HepG2 (cell line): Measurements from ENCODE around the gene MYH7. TPM values are rescaled to one million over a fixed set of nuclear protein-coding genes. Genes with fewer than 3 reads are reported as not detected.
A peak's percentile ranks its signal among the peaks of the same experiment; 100 is the strongest.

Source experiments
- ATAC-seq: fragments of 200-7000 bp; cut with Tn5 transposase; 3 replicates; pipeline ENCODE4 v1.9.1; 2020; ENCODE audit warnings: mild to moderate bottlenecking, moderate library complexity
- BruUV-seq: library from RNA; stranded (reverse); fragments of 400-500 nt; replicated peaks from 2 replicates; lab custom pipeline; 2021; lab: Mats Ljungman, UMichigan
- CTCF ChIA-PET: fragments of 300-600 bp; formaldehyde crosslinking; extraction: SDS; loops from one replicate; lab custom pipeline; 2021; ENCODE audit warnings: low total read pairs, inconsistent platforms, low intra/inter-chr PET ratio; lab: Yijun Ruan, JAX
- POLR2A ChIA-PET: fragments of 350-600 bp; sonication (Branson Sonifier 250); formaldehyde crosslinking; loops from one replicate; lab custom pipeline; 2020; ENCODE audit warnings: antibody characterized with exemption, inconsistent platforms; lab: Yijun Ruan, JAX
- DNase-seq: peaks from one replicate; pipeline ENCODE4 v3.0.0-alpha.2; 2015; ENCODE audit warnings: low spot score
- FAIRE-seq: peaks from 3 replicates; lab custom pipeline; 2011; peaks lifted over from hg19 to GRCh38; lab: Jason Lieb, UNC
- H2AFZ ChIP-seq: one replicate; pipeline ENCODE4 v1.6.1; 2011; ENCODE audit warnings: low read length, inconsistent platforms
- H3K27ac ChIP-seq: fragments of 300-600 bp; 3 replicates; pipeline ENCODE4 v1.8.0; 2011; ENCODE audit warnings: mixed run types, mild to moderate bottlenecking, mixed read lengths, low read length, inconsistent platforms; ENCODE audit not compliant: insufficient read depth; ENCODE audit errors: extremely low read length
- H3K27me3 ChIP-seq, 2 experiments: fragments of 200-600 bp in 1 of 2; 2 replicates in 1 of 2; 3 replicates in 1 of 2; pipeline versions ENCODE4 v1.6.0 to v1.8.0; 2011; ENCODE audit warnings: low read length in 2 of 2, mild to moderate bottlenecking in 2 of 2, moderate library complexity in 2 of 2, inconsistent platforms in 1 of 2; ENCODE audit not compliant: insufficient read depth in 2 of 2, control insufficient read depth in 1 of 2
- H3K36me3 ChIP-seq, 2 experiments: fragments of 200-600 bp in 1 of 2; replicated peaks in 1 of 2; 2 replicates in 1 of 2; 3 replicates in 1 of 2; pipeline versions ENCODE4 v1.5.1 to v1.8.0; 2011; ENCODE audit warnings: low read length in 2 of 2, inconsistent platforms in 1 of 2; ENCODE audit not compliant: insufficient read depth in 2 of 2, control insufficient read depth in 1 of 2
- H3K4me1 ChIP-seq: 2 replicates; pipeline ENCODE4 v1.5.1; 2012; ENCODE audit warnings: low read length, inconsistent platforms; ENCODE audit not compliant: insufficient read depth
- H3K4me2 ChIP-seq: 2 replicates; pipeline ENCODE4 v1.6.0; 2011; ENCODE audit warnings: low read depth, low read length, inconsistent platforms
- H3K4me3 ChIP-seq, 3 experiments: fragments of 200-600 bp in 1 of 3; sonication (generic), shearing (Covaris generic) in 1 of 3; replicated peaks in 1 of 3; 2 replicates each; pipeline ENCODE4 v1.5.1; 2011 to 2016; ENCODE audit warnings: low read length in 3 of 3, inconsistent platforms in 2 of 3, low read depth in 2 of 3, mild to moderate bottlenecking in 2 of 3, control low read depth in 1 of 3, mixed read lengths in 1 of 3; ENCODE audit not compliant: insufficient read depth in 1 of 3
- H3K79me2 ChIP-seq: one replicate; pipeline ENCODE4 v1.6.1; 2011; ENCODE audit warnings: low read length, inconsistent platforms; ENCODE audit not compliant: insufficient read depth
- H3K9ac ChIP-seq: 2 replicates; pipeline ENCODE4 v1.6.0; 2011; ENCODE audit warnings: mild to moderate bottlenecking, low read depth, low read length, inconsistent platforms; ENCODE audit not compliant: insufficient read depth
- H3K9me3 ChIP-seq: 2 replicates; pipeline ENCODE4 v1.5.1; 2012; ENCODE audit warnings: mild to moderate bottlenecking, low read length
- H4K20me1 ChIP-seq: 2 replicates; pipeline ENCODE4 v1.6.0; 2011; ENCODE audit warnings: inconsistent platforms, mild to moderate bottlenecking, low read length, moderate library complexity; ENCODE audit not compliant: insufficient read depth
- ELF1 ChIP-seq: sonication (generic); formaldehyde crosslinking; IDR thresholded peaks from 2 replicates; pipeline ENCODE4 v1.4.0; 2020; ENCODE audit warnings: missing genetic modification reagents
- HNRNPLL ChIP-seq: fragments of 200-400 bp; formaldehyde crosslinking; IDR thresholded peaks from 2 replicates; pipeline ENCODE4 v1.6.1; 2017; ENCODE audit warnings: mild to moderate bottlenecking, low read depth, low read length; ENCODE audit not compliant: poor library complexity, severe bottlenecking
- IRF2 ChIP-seq: IDR thresholded peaks from 2 replicates; pipeline ENCODE4 v1.6.1; 2018; ENCODE audit warnings: missing genetic modification reagents, missing compliant biosample characterization
- NFE2L2 ChIP-seq: fragments of 150-350 bp; IDR thresholded peaks from 2 replicates; pipeline ENCODE4 v1.6.1; 2014; ENCODE audit warnings: low read length
- NKX3-1 ChIP-seq: sonication (generic); formaldehyde crosslinking; IDR thresholded peaks from 2 replicates; pipeline ENCODE4 v1.5.0; 2020; ENCODE audit warnings: missing genetic modification reagents
- PAXIP1 ChIP-seq: sonication (generic); formaldehyde crosslinking; conservative IDR thresholded peaks from 2 replicates; pipeline ENCODE4 v1.4.0; 2020; ENCODE audit warnings: mild to moderate bottlenecking, missing genetic modification reagents, moderate library complexity
- POGZ ChIP-seq: sonication (generic); formaldehyde crosslinking; IDR thresholded peaks from 2 replicates; pipeline ENCODE4 v1.4.0; 2020; ENCODE audit warnings: mild to moderate bottlenecking, missing genetic modification reagents
- REXO4 ChIP-seq: sonication (generic); formaldehyde crosslinking; IDR thresholded peaks from 2 replicates; pipeline ENCODE4 v1.8.0; 2022; ENCODE audit warnings: missing genetic modification reagents, mild to moderate bottlenecking, borderline replicate concordance
- SOX6 ChIP-seq, 2 experiments: fragments of 450-650 bp in 1 of 2; sonication (generic) in 1 of 2; formaldehyde crosslinking in 1 of 2; IDR thresholded peaks; 2 replicates each; pipeline versions ENCODE4 v1.4.0 to v1.6.1; 2017 to 2020; ENCODE audit warnings: antibody characterized with exemption in 1 of 2, mild to moderate bottlenecking in 1 of 2, missing genetic modification reagents in 1 of 2
- STAG1 ChIP-seq: sonication (generic); formaldehyde crosslinking; IDR thresholded peaks from 2 replicates; pipeline ENCODE4 v1.4.0; 2020; ENCODE audit warnings: missing genetic modification reagents
- ZBTB33 ChIP-seq: sonication (generic); formaldehyde crosslinking; IDR thresholded peaks from 2 replicates; pipeline ENCODE4 v1.4.0; 2020; ENCODE audit warnings: missing genetic modification reagents
- ZNF331 ChIP-seq: sonication (generic); formaldehyde crosslinking; IDR thresholded peaks from 2 replicates; pipeline ENCODE4 v1.4.0; 2020; ENCODE audit warnings: missing genetic modification reagents
- ZNF350 ChIP-seq: sonication (generic); formaldehyde crosslinking; IDR thresholded peaks from 2 replicates; pipeline ENCODE4 v1.4.0; 2020; ENCODE audit warnings: mild to moderate bottlenecking, low read depth, missing genetic modification reagents, borderline replicate concordance
- ZNF513 ChIP-seq: sonication (generic); formaldehyde crosslinking; conservative IDR thresholded peaks from 2 replicates; pipeline ENCODE4 v1.5.0; 2020; ENCODE audit warnings: missing genetic modification reagents
- ZNF607 ChIP-seq: sonication (generic); formaldehyde crosslinking; IDR thresholded peaks from 2 replicates; pipeline ENCODE4 v1.5.1; 2020; ENCODE audit warnings: missing genetic modification reagents, mild to moderate bottlenecking, borderline replicate concordance
- ZNF839 ChIP-seq: sonication (generic); formaldehyde crosslinking; IDR thresholded peaks from 2 replicates; pipeline ENCODE4 v1.4.0; 2020; ENCODE audit warnings: missing genetic modification reagents, mild to moderate bottlenecking, borderline replicate concordance
- ZNF841 ChIP-seq: sonication (generic); formaldehyde crosslinking; IDR thresholded peaks from 2 replicates; pipeline ENCODE4 v1.8.1; 2023; ENCODE audit warnings: missing genetic modification reagents, borderline replicate concordance
- WGBS: methylation state at CpG from one replicate; pipeline ENCODE4 v1.1.6; 2017; ENCODE audit warnings: low lambda C conversion rate; 5-methylcytosine and 5-hydroxymethylcytosine counted together
- in situ Hi-C: cut with HindIII; loops from 2 replicates; pipeline ENCODE4 v1.10.0; 2017; ENCODE audit warnings: low pct_unique_long_range_greater_than_20kb; ENCODE audit not compliant: extremely low pct_ligation_motif_present
- intact Hi-C: fragments of 100-400 bp; cut with micrococcal nuclease; formaldehyde crosslinking; loops from one replicate; pipeline ENCODE4 v1.10.0; 2022; ENCODE audit not compliant: unreplicated experiment
- polyA plus RNA-seq, 8 experiments: library from polyadenylated mRNA; depleted of rRNA in 3 of 8; stranded (reverse) in 7 of 8; unstranded in 1 of 8; fragments of >200 nt; fragmentation: Illumina TruSeq in 4 of 8; extraction: Trizol in 4 of 8; gene quantifications; 2 replicates each; pipeline versions ENCODE4 v1.2.1 to v1.2.3, GENCODE V29; 2011 to 2016; ENCODE audit warnings: low read depth in 4 of 8, missing spikeins in 1 of 8, mixed read lengths in 1 of 8; ENCODE audit not compliant: insufficient read depth in 1 of 8
- total RNA-seq, 5 experiments: library from RNA; depleted of rRNA; stranded (reverse); fragments of >200 nt; fragmentation: Illumina TruSeq; extraction: Trizol; gene quantifications; 2 replicates each; pipeline ENCODE4 v1.2.3, GENCODE V29; 2016; ENCODE audit warnings: low read depth in 1 of 5

MYH7 gene
- total and polyA plus RNA-seq, 2 of the 13 experiments (the other 11 are each of a cell fraction or from before 2014, with no cell fraction given), result 0.04 TPM; not detected in 1

GRCh38 chr14:23478109-23478759 is 42.8 kb upstream of the MYH7 start:
- intact Hi-C loops, result loop anchor here (1.0 kb wide), 2 partner anchors 61 to 84 kb away; no protein-coding TSS in a partner anchor
- H3K9ac ChIP-seq, result no peak overlapping the region
- BruUV-seq, result no TSS peak
- peaks cover 42 to 73% of the 10 kb centered on the region in 2 experiments for H3K36me3 ChIP-seq
- H3K79me2 ChIP-seq, result no peaks in the 10 kb centered on the region
- H3K9me3 ChIP-seq, result no peaks in the 10 kb centered on the region
- CTCF ChIA-PET, result interaction anchor here (0.7 to 9.7 kb wide), 7 partner anchors 9 to 91 kb away, joined by 3 to 275 read pairs (median 5); partner anchors contain the start of genes THTPA and ZFHX2
- H2AFZ ChIP-seq, result no peak overlapping the region
- H3K27me3 ChIP-seq, result no peaks in the 10 kb centered on the region
- in situ Hi-C loops, result no loop called here
- ATAC-seq (peak; percentile 33), DNase-seq (peak; percentile 77), FAIRE-seq (peak; percentile 58)
- 26% methylated on average over 5 of the region's 5 CpGs for WGBS
- no peak overlapping the region for H3K4me3 ChIP-seq
- peaks cover 8% of the 10 kb centered on the region for H3K4me1 ChIP-seq
- H3K4me2 ChIP-seq, result no peak overlapping the region
- POLR2A ChIA-PET, result interaction anchor here (0.6 to 5.1 kb wide), 13 partner anchors 9 to 383 kb away, joined by 3 to 57 read pairs (median 4); partner anchors contain the start of genes ACIN1, AP1G2, C14orf119 and DHRS2
- peaks cover 10% of the 10 kb centered on the region; the same call in 1 of the 2 replicates for H4K20me1 ChIP-seq
- H3K27ac ChIP-seq, result no peak overlapping the region
- TF ChIP-seq NFE2L2 (peak; percentile 20; the same call in 1 of the 2 replicates), ZNF331 (CRISPR knock-in tag) (no peak), ELF1 (CRISPR knock-in tag) (no peak), SOX6 (IDR thresholded peaks at IDR 0.05) (no peak), SOX6 (CRISPR knock-in tag; IDR thresholded peaks at IDR 0.05) (no peak), HNRNPLL (no peak), POGZ (CRISPR knock-in tag) (no peak), ZNF513 (no peak), ZNF607 (CRISPR knock-in tag) (no peak), ZNF350 (no peak), REXO4 (no peak), ZBTB33 (CRISPR knock-in tag) (no peak), STAG1 (CRISPR knock-in tag) (peak; percentile 93), PAXIP1 (CRISPR knock-in tag) (no peak), ZNF839 (CRISPR knock-in tag) (no peak), IRF2 (0 out of 2 replicates have a peak, but pooled peaks have one; percentile 37), NKX3-1 (CRISPR knock-in tag) (no peak), ZNF841 (no peak)
